Type B pancreatic cell (in vitro differentiated cells): ENCODE measurements around the gene SLC25A33. TPM values are rescaled to one million over a fixed set of nuclear protein-coding genes. Genes with fewer than 3 reads are reported as not detected.
A peak's percentile ranks its signal among the peaks of the same experiment; 100 is the strongest.

Experiments used
- DNase-seq: peaks from one replicate; pipeline ENCODE4 v3.0.0; 2021; ENCODE audit warnings: mixed read lengths; ENCODE audit not compliant: unreplicated experiment; ENCODE audit errors: extremely low spot score
- H3K27ac Mint-ChIP-seq: 2 replicates; pipeline ENCODE4 v1.8.0; 2021; ENCODE audit warnings: mild to moderate bottlenecking, mixed read lengths
- H3K27me3 Mint-ChIP-seq: 2 replicates; pipeline ENCODE4 v1.8.0; 2021; ENCODE audit warnings: mixed read lengths
- H3K36me3 Mint-ChIP-seq: 2 replicates; pipeline ENCODE4 v1.8.0; 2021; ENCODE audit warnings: mixed read lengths
- H3K4me1 Mint-ChIP-seq: one replicate; pipeline ENCODE4 v1.8.0; 2021; ENCODE audit warnings: mixed read lengths; ENCODE audit not compliant: unreplicated experiment
- H3K4me3 Mint-ChIP-seq: 2 replicates; pipeline ENCODE4 v1.8.0; 2021; ENCODE audit warnings: mild to moderate bottlenecking, mixed read lengths
- H3K9me3 Mint-ChIP-seq: 2 replicates; pipeline ENCODE4 v1.8.0; 2021; ENCODE audit warnings: mixed read lengths
- total RNA-seq: library from RNA; stranded (reverse); gene quantifications from 2 replicates; pipeline ENCODE4 v1.2.1, GENCODE V29; 2021; ENCODE audit warnings: low replicate concordance
- TF ChIP-seq, protein P1 (sequence below): fragments of 200-600 bp; sonication (generic); conservative IDR thresholded peaks from 2 replicates; pipeline ENCODE4 v1.5.0; 2021; ENCODE audit warnings: antibody characterized with exemption, mild to moderate bottlenecking

Gene SLC25A33
- total RNA-seq, 1 donor from 2014 or later, result 7.6 TPM

DNA sequence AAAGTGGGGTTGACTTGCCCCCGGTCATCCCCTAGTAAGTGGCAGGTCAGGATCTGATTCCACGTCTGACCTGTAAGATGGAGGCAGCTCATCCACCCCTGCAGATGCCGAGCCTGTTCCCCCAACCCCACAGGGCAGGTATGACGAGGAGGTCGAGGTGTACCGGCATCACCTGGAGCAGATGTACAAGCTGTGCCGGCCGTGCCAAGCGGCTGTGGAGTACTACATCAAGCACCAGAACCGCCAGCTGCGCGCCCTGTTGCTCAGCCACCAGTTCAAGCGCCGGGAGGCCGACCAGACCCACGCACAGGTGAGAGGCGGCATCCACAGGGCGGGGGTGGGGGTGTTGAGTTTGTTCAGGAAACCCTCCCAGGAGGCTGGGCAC lies 59.0 kb downstream of the SLC25A33 start:
- H3K4me3 Mint-ChIP-seq, result no peak overlapping the region

DNA sequence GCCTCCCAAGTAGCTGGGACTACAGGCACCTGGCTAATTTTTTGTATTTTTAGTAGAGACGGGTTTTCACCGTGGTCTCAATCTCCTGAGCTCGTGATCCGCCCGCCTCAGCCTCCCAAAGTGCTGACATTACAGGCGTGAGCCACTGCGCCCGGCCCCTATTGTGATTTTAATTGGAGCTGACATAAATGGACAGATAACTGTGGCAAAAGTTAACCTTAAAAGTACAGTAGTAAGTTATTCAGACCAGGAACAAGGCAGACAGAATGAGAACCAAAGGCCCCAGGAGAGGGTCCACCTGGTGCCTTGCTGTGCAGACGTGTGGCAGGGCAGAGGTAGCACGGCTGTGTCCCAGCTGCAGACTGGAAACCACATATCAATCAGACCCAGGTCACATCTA lies 60.5 kb downstream of the SLC25A33 start:
- no peaks in the 10 kb centered on the region for H3K36me3 Mint-ChIP-seq
- H3K27me3 Mint-ChIP-seq, result no peaks in the 10 kb centered on the region
- no peaks in the 10 kb centered on the region for H3K4me1 Mint-ChIP-seq
- no peak overlapping the region for H3K4me3 Mint-ChIP-seq
- no peak overlapping the region for H3K27ac Mint-ChIP-seq
- TF ChIP-seq, protein P1, sequence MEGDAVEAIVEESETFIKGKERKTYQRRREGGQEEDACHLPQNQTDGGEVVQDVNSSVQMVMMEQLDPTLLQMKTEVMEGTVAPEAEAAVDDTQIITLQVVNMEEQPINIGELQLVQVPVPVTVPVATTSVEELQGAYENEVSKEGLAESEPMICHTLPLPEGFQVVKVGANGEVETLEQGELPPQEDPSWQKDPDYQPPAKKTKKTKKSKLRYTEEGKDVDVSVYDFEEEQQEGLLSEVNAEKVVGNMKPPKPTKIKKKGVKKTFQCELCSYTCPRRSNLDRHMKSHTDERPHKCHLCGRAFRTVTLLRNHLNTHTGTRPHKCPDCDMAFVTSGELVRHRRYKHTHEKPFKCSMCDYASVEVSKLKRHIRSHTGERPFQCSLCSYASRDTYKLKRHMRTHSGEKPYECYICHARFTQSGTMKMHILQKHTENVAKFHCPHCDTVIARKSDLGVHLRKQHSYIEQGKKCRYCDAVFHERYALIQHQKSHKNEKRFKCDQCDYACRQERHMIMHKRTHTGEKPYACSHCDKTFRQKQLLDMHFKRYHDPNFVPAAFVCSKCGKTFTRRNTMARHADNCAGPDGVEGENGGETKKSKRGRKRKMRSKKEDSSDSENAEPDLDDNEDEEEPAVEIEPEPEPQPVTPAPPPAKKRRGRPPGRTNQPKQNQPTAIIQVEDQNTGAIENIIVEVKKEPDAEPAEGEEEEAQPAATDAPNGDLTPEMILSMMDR, result no peak
- H3K9me3 Mint-ChIP-seq, result no peaks in the 10 kb centered on the region
- DNase-seq, result no peak

More for the DNA sequence above, 59.0 kb downstream of the SLC25A33 start:
- Mint-ChIP-seq H3K4me1 (peaks cover 5% of the 10 kb centered on the region), H3K9me3 (no peaks in the 10 kb centered on the region), H3K27ac (no peak overlapping the region), H3K27me3 (no peaks in the 10 kb centered on the region), H3K36me3 (no peaks in the 10 kb centered on the region)
- TF ChIP-seq, protein P1, result no peak
- DNase-seq, result no peak

DNA sequence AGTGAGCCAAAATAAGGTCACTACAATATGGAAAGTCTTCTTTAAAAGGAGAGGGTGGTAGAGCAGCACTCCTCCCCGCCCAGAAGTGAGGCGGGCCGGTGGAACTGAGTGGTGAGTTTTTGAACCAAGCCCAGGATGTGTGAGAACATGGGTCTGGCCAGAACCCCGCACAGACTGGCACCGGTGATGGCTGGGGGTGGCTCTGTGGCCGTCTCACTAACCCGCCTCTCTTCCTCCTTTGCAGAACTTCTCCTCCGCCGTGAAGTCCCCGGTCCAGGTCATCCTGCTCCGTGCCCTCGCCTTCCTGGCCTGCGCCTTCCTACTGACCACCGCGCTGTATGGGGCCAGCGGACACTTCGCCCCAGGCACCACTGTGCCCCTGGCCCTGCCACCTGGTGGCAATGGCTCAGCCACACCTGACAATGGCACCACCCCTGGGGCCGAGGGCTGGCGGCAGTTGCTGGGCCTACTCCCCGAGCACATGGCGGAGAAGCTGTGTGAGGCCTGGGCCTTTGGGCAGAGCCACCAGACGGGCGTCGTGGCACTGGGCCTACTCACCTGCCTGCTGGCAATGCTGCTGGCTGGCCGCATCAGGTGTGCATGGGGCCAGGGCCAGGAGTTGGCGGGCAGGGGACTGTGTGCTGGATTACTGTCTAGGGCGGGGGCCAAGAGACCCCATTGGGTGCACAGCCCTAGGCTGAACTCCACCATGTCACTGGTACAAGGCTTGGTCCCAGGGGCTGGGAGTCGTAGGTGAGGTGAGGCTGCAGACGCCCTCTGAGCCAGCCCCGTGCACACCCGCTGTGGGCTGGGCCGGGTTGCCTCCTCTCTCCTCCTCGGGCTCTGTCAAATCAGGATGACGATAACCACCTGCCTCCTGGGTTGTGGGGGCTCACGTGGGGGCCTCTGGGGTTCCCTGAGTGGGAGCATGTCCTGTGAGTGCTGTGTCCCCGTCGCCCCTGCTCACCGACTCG lies 61.9 kb downstream of the SLC25A33 start:
- no peak overlapping the region for H3K4me3 Mint-ChIP-seq
- TF ChIP-seq, protein P1, result no peak
- H3K27me3 Mint-ChIP-seq, result no peaks in the 10 kb centered on the region
- no peak overlapping the region for H3K27ac Mint-ChIP-seq
- H3K9me3 Mint-ChIP-seq, result no peaks in the 10 kb centered on the region
- no peaks in the 10 kb centered on the region for H3K36me3 Mint-ChIP-seq
- DNase-seq, result peak; percentile 62
- no peaks in the 10 kb centered on the region for H3K4me1 Mint-ChIP-seq

DNA sequence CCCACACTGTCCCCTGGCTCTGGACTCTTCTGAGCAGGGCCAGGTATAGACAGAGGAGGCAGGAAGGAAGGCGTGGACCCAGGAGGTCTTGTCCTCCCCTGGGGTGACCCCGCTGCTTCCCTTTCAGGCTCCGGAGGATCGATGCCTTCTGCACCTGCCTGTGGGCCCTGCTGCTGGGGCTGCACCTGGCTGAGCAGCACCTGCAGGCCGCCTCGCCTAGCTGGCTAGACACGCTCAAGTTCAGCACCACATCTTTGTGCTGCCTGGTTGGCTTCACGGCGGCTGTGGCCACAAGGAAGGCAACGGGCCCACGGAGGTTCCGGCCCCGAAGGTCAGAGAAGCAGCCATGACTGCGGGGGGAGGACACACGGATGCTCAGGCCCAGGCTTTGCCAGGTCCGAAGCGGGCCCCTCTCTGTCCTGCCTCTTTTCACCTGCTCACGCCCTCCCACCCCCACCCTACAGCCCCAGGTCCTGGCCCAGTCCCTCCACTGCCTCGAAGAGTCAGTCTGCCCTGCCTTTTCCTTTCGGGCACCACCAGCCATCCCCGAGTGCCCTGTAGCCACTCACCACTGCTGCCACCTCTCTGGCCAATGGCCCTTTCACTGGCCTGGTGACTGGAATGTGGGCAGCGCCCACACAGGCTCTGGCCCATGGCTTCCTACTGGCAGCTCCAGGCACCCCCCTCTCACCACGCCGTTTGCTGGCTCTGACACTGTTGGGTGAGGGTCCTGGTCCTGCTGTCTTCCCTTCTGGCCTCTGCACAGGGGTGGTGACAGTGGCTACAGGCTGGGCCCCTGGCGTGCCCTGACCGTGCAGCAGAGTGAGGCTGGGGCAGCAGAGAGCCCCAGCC lies 62.9 kb downstream of the SLC25A33 start:
- H3K36me3 Mint-ChIP-seq, result no peaks in the 10 kb centered on the region
- H3K9me3 Mint-ChIP-seq, result no peaks in the 10 kb centered on the region
- TF ChIP-seq, protein P1, result no peak
- H3K27ac Mint-ChIP-seq, result no peak overlapping the region
- no peak overlapping the region for H3K4me3 Mint-ChIP-seq
- no peak for DNase-seq
- H3K4me1 Mint-ChIP-seq, result no peaks in the 10 kb centered on the region
- H3K27me3 Mint-ChIP-seq, result no peaks in the 10 kb centered on the region

DNA sequence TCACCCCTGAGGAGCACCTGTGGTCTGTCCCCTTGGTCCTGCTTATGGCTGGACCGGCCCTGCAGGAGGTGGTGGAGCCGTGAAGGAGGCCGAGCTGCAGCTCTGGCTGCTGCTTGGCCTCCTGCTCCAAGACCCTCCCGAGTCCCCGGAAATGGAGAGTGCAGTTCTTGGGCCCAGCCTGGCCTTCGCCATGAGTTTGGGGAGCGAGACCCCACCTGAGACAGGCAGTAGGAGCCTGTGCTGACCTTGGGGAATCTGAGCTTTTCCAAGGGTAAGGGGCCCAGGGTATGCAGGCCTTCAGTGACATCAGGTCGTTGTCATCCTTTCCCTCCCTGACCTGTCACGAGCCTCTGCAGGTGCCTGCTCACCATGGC lies 63.5 kb downstream of the SLC25A33 start:
- Mint-ChIP-seq H3K27ac (no peak overlapping the region), H3K4me3 (no peak overlapping the region), H3K9me3 (no peaks in the 10 kb centered on the region), H3K4me1 (no peaks in the 10 kb centered on the region), H3K36me3 (no peaks in the 10 kb centered on the region), H3K27me3 (no peaks in the 10 kb centered on the region)
- DNase-seq, result no peak
- TF ChIP-seq, protein P1, result no peak
